ENCODE measurements around the gene ELAC2. TPM values are rescaled to one million over a fixed set of nuclear protein-coding genes. Genes with fewer than 3 reads are reported as not detected.
A peak's percentile ranks its signal among the peaks of the same experiment; 100 is the strongest.

ELAC2 gene
- polyA plus RNA-seq, 3 donors: 24.2 to 39.6 (median 26.0) TPM

GRCh38 chr17:12990926-12991325, 26.9 kb downstream of the ELAC2 start:
- no peak overlapping the region for H3K4me3 Mint-ChIP-seq
- H3K4me1 Mint-ChIP-seq: no peaks in the 10 kb centered on the region
- no peak for DNase-seq
- Histone ChIP-seq H3K9ac (ENCODE audit: insufficient read depth, low read length, poor library complexity, severe bottlenecking) (no peak overlapping the region), H4K20me1 (ENCODE audit: insufficient read depth, low read length) (no peaks in the 10 kb centered on the region), H3K27ac (ENCODE audit: low read depth in 1 of 2, low read length in 2 of 2) (no peak overlapping the region), H3K4me2 (replicated peaks; ENCODE audit: extremely low read depth, low read length, poor library complexity, severe bottlenecking) (no peak overlapping the region), H3K4me3 (replicated peaks in 1 of 3; ENCODE audit: low read depth in 2 of 3, low read length in 3 of 3) (no peak overlapping the region), H3K36me3 (replicated peaks in 1 of 2; ENCODE audit: control insufficient read depth in 1 of 2, insufficient read depth in 2 of 2, low read length in 2 of 2) (peaks cover 54 to 61% of the 10 kb centered on the region in 2 donors), H3K79me2 (ENCODE audit: insufficient read depth, low read length) (no peaks in the 10 kb centered on the region), H3K9me3 (replicated peaks in 1 of 2; ENCODE audit: control insufficient read depth in 1 of 2, insufficient read depth in 1 of 2, low read length in 2 of 2) (no peaks in the 10 kb centered on the region), H3K4me1 (ENCODE audit: control insufficient read depth in 1 of 2, insufficient read depth in 2 of 2, low read length in 2 of 2) (no peaks in the 10 kb centered on the region), H3K27me3 (ENCODE audit: control insufficient read depth in 2 of 2, insufficient read depth in 2 of 2, low read length in 2 of 2) (no peaks in the 10 kb centered on the region), H2AFZ (ENCODE audit: insufficient read depth, low read depth, low read length, poor library complexity, severe bottlenecking) (no peak overlapping the region)
- H3K27ac Mint-ChIP-seq: peak overlapping the region in 1 of 7 donors; percentile 63
- H3K27me3 Mint-ChIP-seq (ENCODE audit: low read depth in 3 of 3): peaks cover 0 to 2% (median 0%) of the 10 kb centered on the region in 3 donors
- H3K36me3 Mint-ChIP-seq: peaks cover 58 to 62% of the 10 kb centered on the region in 2 donors
- 90% methylated on average over 8 of the region's 12 CpGs for WGBS (ENCODE audit: insufficient coverage)
- H3K9me3 Mint-ChIP-seq: peaks cover 0 to 9% (median 3%) of the 10 kb centered on the region in 7 donors
- no peak for TF ChIP-seq CTCF (IDR thresholded peaks at IDR 0.05)
- intact Hi-C loops (cut with micrococcal nuclease): no loop called here

GRCh38 chr17:12990041-12990808, 27.6 kb downstream of the ELAC2 start:
- Histone ChIP-seq H3K4me1 (ENCODE audit: control insufficient read depth in 1 of 2, insufficient read depth in 2 of 2, low read length in 2 of 2) (no peaks in the 10 kb centered on the region), H2AFZ (ENCODE audit: insufficient read depth, low read depth, low read length, poor library complexity, severe bottlenecking) (no peak overlapping the region), H3K27ac (ENCODE audit: low read depth in 1 of 2, low read length in 2 of 2) (no peak overlapping the region), H4K20me1 (ENCODE audit: insufficient read depth, low read length) (no peaks in the 10 kb centered on the region), H3K4me3 (replicated peaks in 1 of 3; ENCODE audit: low read depth in 2 of 3, low read length in 3 of 3) (no peak overlapping the region), H3K36me3 (replicated peaks in 1 of 2; ENCODE audit: control insufficient read depth in 1 of 2, insufficient read depth in 2 of 2, low read length in 2 of 2) (peaks cover 47 to 54% of the 10 kb centered on the region in 2 donors), H3K27me3 (ENCODE audit: control insufficient read depth in 2 of 2, insufficient read depth in 2 of 2, low read length in 2 of 2) (no peaks in the 10 kb centered on the region), H3K9ac (ENCODE audit: insufficient read depth, low read length, poor library complexity, severe bottlenecking) (no peak overlapping the region), H3K79me2 (ENCODE audit: insufficient read depth, low read length) (no peaks in the 10 kb centered on the region), H3K9me3 (replicated peaks in 1 of 2; ENCODE audit: control insufficient read depth in 1 of 2, insufficient read depth in 1 of 2, low read length in 2 of 2) (no peaks in the 10 kb centered on the region), H3K4me2 (replicated peaks; ENCODE audit: extremely low read depth, low read length, poor library complexity, severe bottlenecking) (no peak overlapping the region)
- WGBS (ENCODE audit: insufficient coverage): 96% methylated on average over 18 of the region's 25 CpGs
- intact Hi-C loops (cut with micrococcal nuclease): no loop called here
- peak overlapping the region in 1 of 7 donors; percentile 0 for H3K27ac Mint-ChIP-seq
- no peak for TF ChIP-seq CTCF (IDR thresholded peaks at IDR 0.05)
- H3K36me3 Mint-ChIP-seq: peaks cover 51 to 55% of the 10 kb centered on the region in 2 donors
- peaks cover 0 to 9% (median 3%) of the 10 kb centered on the region in 7 donors for H3K9me3 Mint-ChIP-seq
- no peak overlapping the region for H3K4me3 Mint-ChIP-seq
- no peaks in the 10 kb centered on the region for H3K4me1 Mint-ChIP-seq
- DNase-seq: no peak
- H3K27me3 Mint-ChIP-seq (ENCODE audit: low read depth in 3 of 3): peaks cover 0 to 2% (median 0%) of the 10 kb centered on the region in 3 donors

Measured in CD14-positive monocyte (primary cell).